Body of pancreas (tissue), 4 donors: ENCODE measurements around the gene SIL1. TPM values are rescaled to one million over a fixed set of nuclear protein-coding genes. Genes with fewer than 3 reads are reported as not detected.

Experiments used
- ATAC-seq: fragments of 150-250 bp; one replicate; pipeline ENCODE4 v1.9.1; 2016
- DNase-seq, 4 donors: peaks; one replicate each; pipeline ENCODE4 v3.0.0-alpha.2; 2019
- H3K27ac ChIP-seq, 4 donors: fragments of 200-600 bp; sonication (generic); 1 replicate in 3 of 4; 2 replicates in 1 of 4; pipeline versions ENCODE4 v1.5.1 to v1.6.1; 2016 to 2019; ENCODE audit warnings: mild to moderate bottlenecking in 1 of 4, mixed read lengths in 1 of 4, moderate library complexity in 1 of 4
- H3K27me3 ChIP-seq, 2 donors: fragments of 200-600 bp; sonication (generic); one replicate each; pipeline ENCODE4 v1.6.0; 2016; ENCODE audit warnings: mild to moderate bottlenecking in 1 of 2
- H3K36me3 ChIP-seq, 2 donors: fragments of 200-600 bp; sonication (generic); replicated peaks in 1 of 2; 2 replicates each; pipeline ENCODE4 v1.5.1; 2016; ENCODE audit warnings: low read depth in 2 of 2; ENCODE audit not compliant: insufficient read depth in 1 of 2
- H3K4me1 ChIP-seq: fragments of 200-600 bp; sonication (generic); one replicate; pipeline ENCODE4 v1.6.0; 2016
- H3K4me3 ChIP-seq, 2 donors: fragments of 200-600 bp; sonication (generic); 1 replicate in 1 of 2; 2 replicates in 1 of 2; pipeline ENCODE4 v1.5.1; 2016 to 2019
- H3K9me3 ChIP-seq, 3 donors: fragments of 200-600 bp; sonication (generic); 1 replicate in 2 of 3; 2 replicates in 1 of 3; pipeline ENCODE4 v1.5.1; 2016
- POLR2A ChIP-seq, 3 donors: fragments of 450-650 bp; IDR thresholded peaks; one replicate each; pipeline ENCODE4 v1.6.1; 2016; ENCODE audit warnings: antibody characterized with exemption in 3 of 3, mild to moderate bottlenecking in 2 of 3
- WGBS, 2 donors: methylation state at CpG; one replicate each; pipeline ENCODE4 v1.1.5; 2017; 5-methylcytosine and 5-hydroxymethylcytosine counted together
- intact Hi-C: fragments of 100-400 bp; cut with DNase I; formaldehyde crosslinking; loops from one replicate; pipeline ENCODE4 v1.15.1; 2023
- total RNA-seq, 2 donors: library from RNA; depleted of rRNA; stranded (reverse); fragments of >200 nt; gene quantifications; one replicate each; pipeline ENCODE4 v1.1.0, GENCODE V29; 2016
- TF ChIP-seq, protein P1 (sequence below), 7 experiments: fragments of 450-650 bp in 4 of 7; fragments of 200-600 bp in 3 of 7; sonication (generic) in 3 of 7; IDR thresholded peaks; one replicate each; pipeline ENCODE4 v1.5.1; 2016 to 2019; ENCODE audit warnings: antibody characterized with exemption in 7 of 7

Gene SIL1
- total RNA-seq, 2 donors from 2014 or later: 57.6 to 124 TPM

DNA sequence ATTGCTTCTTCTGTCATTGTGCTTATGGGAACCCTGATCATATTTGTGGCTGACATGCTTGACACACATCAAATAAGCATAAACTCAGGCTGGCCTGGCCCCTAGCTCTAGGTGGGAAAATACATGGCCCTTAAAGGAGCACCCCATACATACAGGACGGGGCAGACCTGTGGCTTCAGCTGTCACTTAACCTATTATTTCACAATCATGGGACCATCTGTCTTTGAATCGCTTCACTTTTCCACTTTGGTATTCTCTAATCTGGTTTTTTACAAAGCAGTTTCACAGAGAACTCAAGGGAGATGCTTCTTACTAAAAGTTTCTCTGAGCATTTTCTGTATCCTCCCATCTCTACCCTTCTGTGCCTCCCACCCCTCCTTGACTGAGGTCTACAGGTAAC is 288.4 kb downstream of the SIL1 start:
- Histone ChIP-seq H3K4me3 (no peak overlapping the region), H3K27me3 (no peaks in the 10 kb centered on the region), H3K27ac (no peak overlapping the region), H3K9me3 (no peaks in the 10 kb centered on the region), H3K4me1 (no peaks in the 10 kb centered on the region), H3K36me3 (peaks cover 0 to 6% of the 10 kb centered on the region in 2 donors)
- DNase-seq: no peak
- no peak for ATAC-seq
- intact Hi-C loops: no loop called here
- TF ChIP-seq, protein P1, sequence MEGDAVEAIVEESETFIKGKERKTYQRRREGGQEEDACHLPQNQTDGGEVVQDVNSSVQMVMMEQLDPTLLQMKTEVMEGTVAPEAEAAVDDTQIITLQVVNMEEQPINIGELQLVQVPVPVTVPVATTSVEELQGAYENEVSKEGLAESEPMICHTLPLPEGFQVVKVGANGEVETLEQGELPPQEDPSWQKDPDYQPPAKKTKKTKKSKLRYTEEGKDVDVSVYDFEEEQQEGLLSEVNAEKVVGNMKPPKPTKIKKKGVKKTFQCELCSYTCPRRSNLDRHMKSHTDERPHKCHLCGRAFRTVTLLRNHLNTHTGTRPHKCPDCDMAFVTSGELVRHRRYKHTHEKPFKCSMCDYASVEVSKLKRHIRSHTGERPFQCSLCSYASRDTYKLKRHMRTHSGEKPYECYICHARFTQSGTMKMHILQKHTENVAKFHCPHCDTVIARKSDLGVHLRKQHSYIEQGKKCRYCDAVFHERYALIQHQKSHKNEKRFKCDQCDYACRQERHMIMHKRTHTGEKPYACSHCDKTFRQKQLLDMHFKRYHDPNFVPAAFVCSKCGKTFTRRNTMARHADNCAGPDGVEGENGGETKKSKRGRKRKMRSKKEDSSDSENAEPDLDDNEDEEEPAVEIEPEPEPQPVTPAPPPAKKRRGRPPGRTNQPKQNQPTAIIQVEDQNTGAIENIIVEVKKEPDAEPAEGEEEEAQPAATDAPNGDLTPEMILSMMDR (IDR thresholded peaks at IDR 0.05): no peak
- no peak for TF ChIP-seq POLR2A (IDR thresholded peaks at IDR 0.05)
- WGBS, 2 donors: 93 to 97% methylated on average over 2 of the region's 2 CpGs

DNA sequence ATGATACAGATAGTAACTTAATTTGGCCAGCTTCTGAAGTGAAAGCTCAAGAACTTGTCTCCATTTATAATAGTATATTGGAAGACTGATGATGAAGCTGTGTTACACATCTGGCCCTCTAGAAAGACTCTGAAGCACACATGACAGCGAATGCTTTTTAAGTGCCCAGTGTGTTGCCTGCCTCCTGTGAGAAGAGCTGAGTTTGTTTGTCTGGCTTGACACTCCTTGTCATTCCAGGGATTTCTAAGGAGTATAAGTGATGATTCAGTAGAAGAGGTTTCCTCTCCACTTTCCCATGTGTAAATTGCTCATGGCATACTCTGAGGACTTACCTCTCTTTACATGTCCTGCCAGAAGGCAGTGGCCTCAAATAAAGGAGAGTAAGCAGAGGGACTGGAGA is 292.6 kb downstream of the SIL1 start:
- Histone ChIP-seq H3K9me3 (no peaks in the 10 kb centered on the region), H3K4me1 (no peaks in the 10 kb centered on the region), H3K36me3 (peaks cover 0 to 9% of the 10 kb centered on the region in 2 donors), H3K27ac (no peak overlapping the region), H3K4me3 (no peak overlapping the region), H3K27me3 (no peaks in the 10 kb centered on the region)
- intact Hi-C loops: no loop called here
- 100% methylated on average over 1 of the region's 1 CpG for WGBS, 2 donors
- TF ChIP-seq, protein P1 (IDR thresholded peaks at IDR 0.05): no peak
- TF ChIP-seq POLR2A (IDR thresholded peaks at IDR 0.05): no peak
- no peak for ATAC-seq
- no peak for DNase-seq

DNA sequence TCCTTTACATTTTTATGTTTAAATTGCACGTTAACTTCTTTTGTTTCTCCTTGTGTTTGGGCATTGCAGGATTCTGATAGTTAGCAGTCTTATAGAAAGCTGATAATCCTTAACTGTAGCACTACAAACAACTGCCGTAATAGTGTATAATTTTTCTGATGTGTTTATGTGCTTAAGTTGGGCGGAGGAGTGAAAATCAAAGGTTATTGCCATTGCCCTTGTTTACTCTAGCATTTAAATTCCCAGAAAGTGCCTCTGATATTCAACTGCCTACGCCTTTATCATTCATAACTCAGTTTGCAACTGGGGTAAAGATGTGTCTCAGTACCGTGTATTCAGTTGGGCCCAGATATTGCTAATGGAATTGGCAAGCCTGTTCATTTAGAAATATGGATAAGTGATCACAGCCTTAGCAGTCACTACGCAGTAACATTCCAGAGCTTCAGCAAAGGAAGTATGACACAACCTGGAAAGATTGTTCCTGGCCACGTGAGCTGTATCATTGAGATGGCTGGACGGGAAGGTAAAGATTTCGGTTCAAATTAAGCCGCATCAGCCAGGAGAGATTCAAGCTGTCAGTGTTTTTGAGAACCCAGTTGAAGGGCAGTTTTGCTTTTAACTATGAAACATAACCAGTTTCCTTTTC is 294.9 kb downstream of the SIL1 start:
- Histone ChIP-seq H3K36me3 (peaks cover 0 to 9% of the 10 kb centered on the region in 2 donors), H3K4me3 (no peak overlapping the region), H3K27me3 (no peaks in the 10 kb centered on the region), H3K4me1 (no peaks in the 10 kb centered on the region), H3K27ac (no peak overlapping the region), H3K9me3 (no peaks in the 10 kb centered on the region)
- ATAC-seq: no peak
- 90 to 93% methylated on average over 10 of the region's 10 CpGs for WGBS, 2 donors
- DNase-seq: no peak
- TF ChIP-seq, protein P1 (IDR thresholded peaks at IDR 0.05): no peak
- TF ChIP-seq POLR2A (IDR thresholded peaks at IDR 0.05): no peak
- intact Hi-C loops: no loop called here

DNA sequence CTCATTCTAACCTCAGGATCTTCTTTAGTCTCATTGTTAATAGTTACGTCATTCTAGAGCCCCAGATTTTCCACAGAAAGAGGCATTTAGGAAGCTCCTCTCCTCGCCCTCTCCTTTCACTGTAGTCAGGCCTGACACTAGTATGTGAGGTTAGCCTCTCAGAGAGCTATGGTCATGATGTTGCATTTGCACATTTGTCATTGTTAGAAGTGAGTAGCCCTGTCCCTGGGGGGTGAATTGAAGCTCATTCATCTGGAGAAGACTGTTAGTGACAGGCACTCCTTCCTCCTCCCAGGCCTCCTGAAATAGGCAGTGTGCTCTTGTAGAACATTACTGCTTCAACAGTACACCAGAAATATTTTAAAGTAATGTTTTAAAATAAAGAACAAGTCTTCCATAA is 296.5 kb downstream of the SIL1 start:
- 94 to 96% methylated on average over 2 of the region's 2 CpGs for WGBS, 2 donors
- Histone ChIP-seq H3K9me3 (no peaks in the 10 kb centered on the region), H3K4me3 (no peak overlapping the region), H3K4me1 (no peaks in the 10 kb centered on the region), H3K27me3 (no peaks in the 10 kb centered on the region), H3K36me3 (peaks cover 0 to 9% of the 10 kb centered on the region in 2 donors), H3K27ac (no peak overlapping the region)
- ATAC-seq: no peak
- intact Hi-C loops: no loop called here
- no peak for DNase-seq
- TF ChIP-seq, protein P1 (IDR thresholded peaks at IDR 0.05): no peak
- no peak for TF ChIP-seq POLR2A (IDR thresholded peaks at IDR 0.05)
